Ovary (tissue), 3 donors: ENCODE measurements around the gene CCNB2.

Experiments used
- CTCF ChIP-seq, 3 donors: fragments of 450-650 bp in 2 of 3; fragments of 200-600 bp in 1 of 3; IDR thresholded peaks; one replicate each; pipeline versions ENCODE4 v1.5.1 to v1.8.0; 2016 to 2022; ENCODE audit warnings: antibody characterized with exemption in 3 of 3, mild to moderate bottlenecking in 1 of 3
- POLR2A ChIP-seq: fragments of 450-650 bp; IDR thresholded peaks from one replicate; pipeline ENCODE4 v1.6.1; 2017; ENCODE audit warnings: antibody characterized with exemption, mild to moderate bottlenecking, moderate library complexity
- donor health status: DM: no; HTN: no; CAD: no.

GRCh38 chr15:59159210-59159609 is 54.3 kb downstream of the CCNB2 start:
- no peak for TF ChIP-seq CTCF (IDR thresholded peaks at IDR 0.05)
- TF ChIP-seq POLR2A, result no peak
